WI38 (cell line): ENCODE data around the gene PIGQ.
A peak's percentile ranks its signal among the peaks of the same experiment; 100 is the strongest.

Source experiments
- H3K4me3 ChIP-seq: 2 replicates; pipeline ENCODE4 v1.5.1; 2011; ENCODE audit warnings: low read depth, mild to moderate bottlenecking, control low read depth, low read length
- TF ChIP-seq, protein P1 (sequence below): IDR thresholded peaks from 2 replicates; pipeline ENCODE4 v1.5.1; 2012; ENCODE audit warnings: low read depth, mild to moderate bottlenecking, control low read depth, low read length

The PIGQ gene

DNA sequence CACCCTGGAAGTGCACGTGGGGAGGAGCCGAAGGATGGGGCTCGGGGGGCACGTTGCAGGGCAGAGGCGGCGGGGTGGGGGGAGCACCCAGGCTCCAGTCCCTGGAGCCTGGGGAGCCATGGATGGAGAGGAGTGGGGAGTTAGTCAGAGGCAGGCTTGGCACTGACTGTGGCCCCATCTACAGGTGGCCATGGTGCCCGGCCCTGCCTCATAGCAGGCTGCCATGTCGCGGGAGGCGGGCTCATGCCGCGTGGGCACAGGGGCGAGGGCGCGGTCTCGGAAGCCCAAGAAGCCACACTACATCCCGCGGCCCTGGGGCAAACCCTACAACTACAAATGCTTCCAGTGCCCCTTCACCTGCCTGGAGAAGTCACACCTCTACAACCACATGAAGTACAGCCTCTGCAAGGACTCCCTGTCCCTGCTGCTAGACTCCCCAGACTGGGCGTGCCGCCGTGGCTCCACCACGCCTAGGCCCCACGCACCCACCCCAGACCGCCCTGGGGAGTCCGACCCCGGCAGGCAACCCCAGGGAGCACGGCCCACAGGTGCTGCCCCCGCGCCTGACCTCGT is 6.6 kb upstream of the PIGQ start:
- TF ChIP-seq, protein P1, sequence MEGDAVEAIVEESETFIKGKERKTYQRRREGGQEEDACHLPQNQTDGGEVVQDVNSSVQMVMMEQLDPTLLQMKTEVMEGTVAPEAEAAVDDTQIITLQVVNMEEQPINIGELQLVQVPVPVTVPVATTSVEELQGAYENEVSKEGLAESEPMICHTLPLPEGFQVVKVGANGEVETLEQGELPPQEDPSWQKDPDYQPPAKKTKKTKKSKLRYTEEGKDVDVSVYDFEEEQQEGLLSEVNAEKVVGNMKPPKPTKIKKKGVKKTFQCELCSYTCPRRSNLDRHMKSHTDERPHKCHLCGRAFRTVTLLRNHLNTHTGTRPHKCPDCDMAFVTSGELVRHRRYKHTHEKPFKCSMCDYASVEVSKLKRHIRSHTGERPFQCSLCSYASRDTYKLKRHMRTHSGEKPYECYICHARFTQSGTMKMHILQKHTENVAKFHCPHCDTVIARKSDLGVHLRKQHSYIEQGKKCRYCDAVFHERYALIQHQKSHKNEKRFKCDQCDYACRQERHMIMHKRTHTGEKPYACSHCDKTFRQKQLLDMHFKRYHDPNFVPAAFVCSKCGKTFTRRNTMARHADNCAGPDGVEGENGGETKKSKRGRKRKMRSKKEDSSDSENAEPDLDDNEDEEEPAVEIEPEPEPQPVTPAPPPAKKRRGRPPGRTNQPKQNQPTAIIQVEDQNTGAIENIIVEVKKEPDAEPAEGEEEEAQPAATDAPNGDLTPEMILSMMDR = no peak
- no peak overlapping the region for H3K4me3 ChIP-seq

DNA sequence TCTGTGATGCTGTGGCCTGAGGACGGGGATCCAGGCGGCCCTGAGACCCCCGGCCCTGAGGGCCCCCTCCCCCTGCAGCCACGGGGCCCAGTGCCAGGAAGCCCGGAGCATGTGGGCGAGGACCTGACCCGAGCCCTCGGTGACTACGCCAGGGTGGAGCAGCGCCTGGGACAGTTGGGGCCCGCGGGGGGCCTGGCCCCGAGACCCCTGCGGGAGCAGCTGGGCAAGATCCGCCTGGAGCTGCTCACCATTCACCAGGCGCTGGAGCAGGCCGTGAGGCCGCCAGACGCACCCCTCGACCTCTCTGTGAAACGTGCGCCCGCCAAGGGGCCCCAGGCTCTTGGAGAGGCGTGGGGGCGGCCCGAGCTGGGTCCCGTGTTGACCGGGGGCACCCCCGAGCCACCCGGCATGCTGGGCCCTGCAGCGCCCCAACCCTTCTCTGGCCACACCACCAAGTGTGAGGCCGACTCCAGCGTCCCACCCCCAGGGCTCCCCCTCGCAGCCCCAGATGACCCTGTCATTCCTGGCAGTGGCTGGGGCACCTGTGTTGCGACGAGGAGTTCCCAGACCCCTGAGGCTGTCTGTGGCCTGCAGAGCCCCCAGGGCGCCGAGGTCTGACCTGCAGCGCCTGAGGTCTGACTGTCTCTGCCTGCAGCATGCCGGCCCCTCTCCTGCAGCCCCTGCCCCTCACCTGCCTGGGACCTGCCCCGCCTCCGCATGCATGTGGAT is 4.9 kb upstream of the PIGQ start:
- TF ChIP-seq, protein P1 = no peak
- H3K4me3 ChIP-seq = no peak overlapping the region

DNA sequence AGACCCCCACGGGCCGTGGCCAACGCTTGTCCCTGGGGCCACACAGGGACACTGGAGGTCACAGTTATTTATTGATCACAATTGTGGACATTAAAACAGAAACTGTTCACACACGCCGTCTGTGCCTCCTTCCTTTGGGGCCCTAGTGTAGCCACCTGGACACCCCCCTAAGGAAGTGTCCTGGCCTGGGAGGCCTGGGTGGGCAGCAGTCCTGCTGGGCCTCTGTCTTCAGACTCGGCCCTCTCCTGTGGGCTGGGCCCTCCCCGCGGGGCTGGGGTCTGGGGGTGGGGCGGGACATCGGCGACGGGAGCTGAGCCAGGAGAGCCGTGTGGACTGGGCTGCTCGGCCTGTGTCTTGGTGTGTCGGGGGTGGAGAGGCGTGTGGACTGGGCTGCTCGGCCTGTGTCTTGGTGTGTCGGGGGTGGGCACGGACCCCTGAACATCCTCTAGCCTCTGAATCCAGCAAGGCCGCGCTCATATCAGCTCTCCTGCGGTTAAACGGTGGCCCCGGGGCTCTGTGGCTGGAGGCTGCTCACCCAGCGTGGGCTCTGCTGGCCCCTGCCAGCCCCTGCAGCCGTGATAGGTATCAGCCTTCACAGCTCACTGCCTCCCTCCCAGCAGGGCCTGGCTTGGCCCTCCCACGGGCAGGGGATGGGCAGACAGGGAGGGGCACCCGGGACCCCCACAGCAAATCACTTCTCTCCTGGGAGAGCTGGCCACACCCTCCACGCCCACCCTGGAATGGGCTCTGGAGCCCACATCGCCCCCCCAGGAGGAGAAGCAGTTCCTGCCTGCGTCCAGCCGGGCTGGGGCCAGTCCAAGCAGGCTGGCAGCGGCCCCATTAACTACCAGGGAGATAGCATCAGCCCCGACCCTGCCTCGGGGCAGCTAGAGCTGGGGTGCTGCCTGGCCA is 4.1 kb upstream of the PIGQ start:
- H3K4me3 ChIP-seq = no peak overlapping the region
- TF ChIP-seq, protein P1 = no peak

GRCh38 chr16:566475-567372 is 3.0 kb upstream of the PIGQ start, which contains the start of gene NHLRC4:
Gene NHLRC4, plus strand, starts transcription at chr16:567005. Its CDS starts 1,043 bp downstream, at chr16:568048.
- TF ChIP-seq, protein P1 = no peak
- peak within 1 kb of the TSS; percentile 18; the same call in 1 of the 2 replicates for H3K4me3 ChIP-seq

- no peak overlapping the region for H3K4me3 ChIP-seq
- TF ChIP-seq, protein P1 = no peak
These were observed 2.2 kb upstream of the PIGQ start for GRCh38 chr16:567373-568256.
